Measurements from ENCODE around the gene CIAPIN1.
A peak's percentile ranks its signal among the peaks of the same experiment; 100 is the strongest.

Gene CIAPIN1

DNA sequence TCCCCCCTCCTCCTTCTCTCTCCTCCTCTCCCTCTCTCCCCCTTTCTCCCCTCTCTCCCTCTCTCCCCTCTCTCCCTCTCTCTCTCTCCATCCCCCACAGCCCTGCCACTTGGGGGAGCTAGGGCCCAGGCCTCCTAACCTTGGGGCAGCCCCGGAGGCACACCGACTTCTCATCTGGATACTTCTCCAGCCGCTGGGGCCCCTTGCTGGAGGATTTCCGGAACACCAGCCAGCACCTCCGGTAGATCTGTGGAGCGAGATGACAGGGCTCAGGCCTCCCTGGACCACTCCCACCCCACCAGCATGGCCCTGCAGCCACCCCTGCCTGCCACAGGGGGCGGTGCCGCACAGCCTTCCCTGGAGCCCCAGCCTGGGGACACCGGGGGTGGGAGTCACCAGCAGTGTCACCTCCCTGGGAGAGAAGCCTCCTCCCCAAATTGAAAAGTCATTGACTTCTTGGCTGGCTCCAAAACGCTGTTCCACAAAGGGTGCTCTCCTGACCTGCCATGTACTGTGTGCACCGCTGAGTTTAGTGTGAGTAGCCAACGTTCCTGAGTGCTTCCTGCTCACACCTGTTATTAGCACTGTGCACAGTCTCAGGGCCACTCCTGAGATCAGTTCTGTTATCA lies 28.6 kb upstream of the CIAPIN1 start:
- Histone ChIP-seq H3K4me3 (no peak overlapping the region), H3K27ac (peak overlapping the region in 1 of 2 donors; percentile 90)
- no peak for DNase-seq (ENCODE audit: low spot score)
- no peak for TF ChIP-seq CTCF (IDR thresholded peaks at IDR 0.05)

GRCh38 chr16:57474671-57475661 lies 27.8 kb upstream of the CIAPIN1 start:
- TF ChIP-seq CTCF (IDR thresholded peaks at IDR 0.05) = no peak
- Histone ChIP-seq H3K27ac (peak overlapping the region in 1 of 2 donors; percentile 90), H3K4me3 (no peak overlapping the region)
- no peak for DNase-seq (ENCODE audit: low spot score)

- no peak for TF ChIP-seq CTCF (IDR thresholded peaks at IDR 0.05)
- Histone ChIP-seq H3K27ac (no peak overlapping the region), H3K4me3 (no peak overlapping the region)
- DNase-seq (ENCODE audit: low spot score) = no peak
These were observed 26.7 kb upstream of the CIAPIN1 start for GRCh38 chr16:57473906-57474305.

GRCh38 chr16:57473176-57473840 lies 26.1 kb upstream of the CIAPIN1 start:
- no peak for TF ChIP-seq CTCF (IDR thresholded peaks at IDR 0.05)
- no peak overlapping the region for H3K27ac ChIP-seq
- DNase-seq (ENCODE audit: low spot score) = peak; percentile 62
- no peak overlapping the region for H3K4me3 ChIP-seq

DNA sequence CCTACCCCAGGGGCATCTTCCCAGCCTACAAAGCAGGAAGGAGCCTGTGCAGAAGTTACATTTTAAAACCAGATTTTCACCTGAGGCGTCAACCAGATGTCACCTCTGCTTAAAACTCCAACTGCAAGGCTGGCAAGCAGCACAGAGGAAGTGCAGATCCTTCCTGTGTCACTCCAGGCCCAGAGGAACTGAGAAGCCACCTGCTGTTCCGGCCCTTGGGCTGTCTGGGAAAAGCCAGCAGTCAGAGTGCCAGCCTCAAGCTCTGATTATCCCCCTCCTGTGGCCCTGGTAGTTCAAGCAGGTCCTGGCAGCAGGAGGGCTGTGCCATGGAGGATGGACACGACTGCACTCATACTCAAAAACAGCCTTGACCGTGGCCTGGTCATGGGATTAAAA lies 25.5 kb upstream of the CIAPIN1 start:
- no peak for TF ChIP-seq CTCF (IDR thresholded peaks at IDR 0.05)
- DNase-seq (ENCODE audit: low spot score) = peak; percentile 36
- no peak overlapping the region for H3K27ac ChIP-seq
- no peak overlapping the region for H3K4me3 ChIP-seq

GRCh38 chr16:57471852-57472664 lies 24.9 kb upstream of the CIAPIN1 start:
- no peak for TF ChIP-seq CTCF (IDR thresholded peaks at IDR 0.05)
- Histone ChIP-seq H3K27ac (peak overlapping the region in 1 of 2 donors; percentile 1), H3K4me3 (no peak overlapping the region)
- DNase-seq (ENCODE audit: low spot score) = peak; percentile 50
